Fibroblast of villous mesenchyme (primary cell): ENCODE measurements around the gene RNLS. TPM values are rescaled to one million over a fixed set of nuclear protein-coding genes. Genes with fewer than 3 reads are reported as not detected.

Experiments used
- DNase-seq: peaks from one replicate; pipeline ENCODE4 v3.0.0-alpha.2; 2010; ENCODE audit warnings: low read depth
- H3K4me3 ChIP-seq: 2 replicates; pipeline ENCODE4 v1.5.1; 2011; ENCODE audit warnings: low read depth, mild to moderate bottlenecking, low read length
- total RNA-seq: library from RNA; depleted of rRNA; stranded (reverse); fragments of >200 nt; gene quantifications from 2 replicates; pipeline ENCODE4 v1.2.3, GENCODE V29; 2012
- TF ChIP-seq, protein P1 (sequence below): IDR thresholded peaks from 2 replicates; pipeline ENCODE4 v1.5.1; 2012; ENCODE audit warnings: low read depth, mild to moderate bottlenecking, low read length; ENCODE audit not compliant: insufficient read depth

Gene RNLS
- total RNA-seq, 1 donor = 14.2 TPM

DNA sequence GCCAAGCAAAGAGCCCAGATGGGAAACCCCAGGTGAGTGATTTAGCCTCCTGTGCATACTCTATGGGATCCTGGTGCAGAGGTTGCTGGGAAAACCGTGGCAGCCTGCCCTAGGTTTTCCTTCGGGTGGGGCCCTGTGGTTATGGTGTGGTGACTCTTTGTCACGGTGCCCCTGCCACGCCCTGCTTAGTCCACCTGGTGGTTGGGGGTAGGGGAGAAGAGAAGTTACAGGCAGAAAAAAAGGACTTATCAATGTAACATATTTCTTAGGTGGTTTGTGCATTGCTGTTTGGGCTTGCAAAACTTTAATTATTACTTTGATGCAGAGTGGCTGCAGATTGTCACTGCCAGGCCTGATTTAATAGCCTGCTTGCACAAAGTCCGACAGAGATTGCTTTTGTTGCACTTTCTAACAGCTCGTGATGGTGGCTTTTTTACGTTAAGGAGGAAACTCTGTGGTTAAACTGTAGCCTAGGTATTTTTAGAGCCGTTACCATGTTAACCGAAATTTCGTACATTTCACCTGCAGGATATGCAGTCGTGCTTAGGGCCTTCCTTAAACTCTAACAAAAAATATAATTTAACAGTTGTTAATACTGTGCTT is 197.4 kb downstream of the RNLS start:
- DNase-seq = peak; percentile 32
- no peak overlapping the region for H3K4me3 ChIP-seq
- TF ChIP-seq, protein P1, sequence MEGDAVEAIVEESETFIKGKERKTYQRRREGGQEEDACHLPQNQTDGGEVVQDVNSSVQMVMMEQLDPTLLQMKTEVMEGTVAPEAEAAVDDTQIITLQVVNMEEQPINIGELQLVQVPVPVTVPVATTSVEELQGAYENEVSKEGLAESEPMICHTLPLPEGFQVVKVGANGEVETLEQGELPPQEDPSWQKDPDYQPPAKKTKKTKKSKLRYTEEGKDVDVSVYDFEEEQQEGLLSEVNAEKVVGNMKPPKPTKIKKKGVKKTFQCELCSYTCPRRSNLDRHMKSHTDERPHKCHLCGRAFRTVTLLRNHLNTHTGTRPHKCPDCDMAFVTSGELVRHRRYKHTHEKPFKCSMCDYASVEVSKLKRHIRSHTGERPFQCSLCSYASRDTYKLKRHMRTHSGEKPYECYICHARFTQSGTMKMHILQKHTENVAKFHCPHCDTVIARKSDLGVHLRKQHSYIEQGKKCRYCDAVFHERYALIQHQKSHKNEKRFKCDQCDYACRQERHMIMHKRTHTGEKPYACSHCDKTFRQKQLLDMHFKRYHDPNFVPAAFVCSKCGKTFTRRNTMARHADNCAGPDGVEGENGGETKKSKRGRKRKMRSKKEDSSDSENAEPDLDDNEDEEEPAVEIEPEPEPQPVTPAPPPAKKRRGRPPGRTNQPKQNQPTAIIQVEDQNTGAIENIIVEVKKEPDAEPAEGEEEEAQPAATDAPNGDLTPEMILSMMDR = no peak

DNA sequence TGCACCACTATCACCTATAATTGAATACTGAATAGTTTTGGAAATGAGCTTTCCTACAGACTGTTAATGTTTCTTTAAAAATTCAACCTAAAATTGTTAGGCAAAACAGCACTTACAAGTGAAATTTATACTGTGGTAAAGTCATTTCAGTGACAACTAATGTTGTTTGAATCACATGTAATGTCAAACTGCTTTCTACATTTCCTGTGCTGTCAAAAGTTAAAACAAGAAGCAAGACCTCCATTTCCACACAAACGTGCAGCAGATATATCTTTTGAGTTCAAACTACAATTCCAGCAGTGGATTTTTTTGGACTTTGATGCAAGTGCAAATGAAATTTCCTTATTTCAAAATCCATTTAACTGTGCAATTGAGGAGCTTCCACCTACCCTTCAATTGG is 199.8 kb downstream of the RNLS start:
- no peak overlapping the region for H3K4me3 ChIP-seq
- no peak for DNase-seq
- TF ChIP-seq, protein P1 = no peak

DNA sequence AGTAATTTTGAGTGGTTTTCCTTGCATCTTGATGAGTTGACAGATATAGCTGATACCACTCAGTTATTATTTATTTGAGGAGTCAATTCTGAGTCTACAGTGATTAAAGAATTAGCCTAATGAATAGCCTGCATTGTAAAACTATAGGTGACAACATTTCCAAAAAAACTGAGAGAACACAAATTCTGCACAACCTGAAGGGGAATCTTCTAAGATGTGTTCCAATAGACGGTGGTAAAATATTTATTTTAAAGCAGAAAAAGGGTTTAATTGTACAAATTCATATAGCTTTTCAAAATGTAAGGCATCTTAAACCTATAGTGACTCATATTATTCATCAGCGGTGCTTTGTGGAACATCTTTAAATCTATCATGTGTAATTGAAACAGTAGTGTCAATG is 200.4 kb downstream of the RNLS start:
- TF ChIP-seq, protein P1 = no peak
- no peak overlapping the region for H3K4me3 ChIP-seq
- DNase-seq = no peak

DNA sequence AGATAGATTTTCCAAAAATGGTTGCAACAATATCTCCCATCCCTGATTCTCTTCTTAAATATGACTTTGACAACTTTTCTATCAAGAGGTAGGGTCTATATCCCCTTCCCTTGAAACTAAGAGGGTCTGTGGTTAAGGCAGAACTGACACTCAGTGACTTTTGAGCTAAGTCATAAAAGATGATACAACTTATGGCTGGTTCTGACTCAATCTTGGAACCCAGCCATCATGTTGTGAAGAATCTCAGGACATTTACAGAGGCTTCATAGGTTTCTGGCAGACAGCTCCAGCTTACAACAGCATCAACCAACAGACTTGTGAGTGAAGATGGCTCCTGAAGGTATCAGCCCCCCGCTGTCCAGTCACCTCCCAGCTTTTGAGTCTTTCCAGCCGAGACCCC is 203.5 kb downstream of the RNLS start:
- TF ChIP-seq, protein P1 = no peak
- peak; percentile 66 for DNase-seq

DNA sequence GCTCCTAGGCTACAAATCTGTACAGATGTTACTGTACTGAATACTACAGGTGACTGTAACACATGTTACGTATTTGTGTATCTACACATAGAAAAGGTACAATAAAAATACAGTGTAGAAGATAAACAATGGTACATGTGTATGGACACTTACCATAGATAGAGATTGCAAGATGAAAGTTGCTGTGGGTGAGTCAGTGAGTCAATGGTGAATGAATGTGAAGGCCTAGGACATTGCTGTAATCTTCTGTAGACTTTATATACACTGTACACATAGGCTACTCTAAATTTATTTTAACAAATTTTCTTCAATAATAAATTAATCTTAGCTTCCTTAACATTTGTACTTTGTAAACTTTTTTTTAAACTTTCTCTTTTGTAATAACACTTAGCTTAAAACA is 205.6 kb downstream of the RNLS start:
- TF ChIP-seq, protein P1 = no peak
- no peak for DNase-seq
- H3K4me3 ChIP-seq = no peak overlapping the region

More for the DNA sequence above, 203.5 kb downstream of the RNLS start:
- no peak overlapping the region for H3K4me3 ChIP-seq

DNA sequence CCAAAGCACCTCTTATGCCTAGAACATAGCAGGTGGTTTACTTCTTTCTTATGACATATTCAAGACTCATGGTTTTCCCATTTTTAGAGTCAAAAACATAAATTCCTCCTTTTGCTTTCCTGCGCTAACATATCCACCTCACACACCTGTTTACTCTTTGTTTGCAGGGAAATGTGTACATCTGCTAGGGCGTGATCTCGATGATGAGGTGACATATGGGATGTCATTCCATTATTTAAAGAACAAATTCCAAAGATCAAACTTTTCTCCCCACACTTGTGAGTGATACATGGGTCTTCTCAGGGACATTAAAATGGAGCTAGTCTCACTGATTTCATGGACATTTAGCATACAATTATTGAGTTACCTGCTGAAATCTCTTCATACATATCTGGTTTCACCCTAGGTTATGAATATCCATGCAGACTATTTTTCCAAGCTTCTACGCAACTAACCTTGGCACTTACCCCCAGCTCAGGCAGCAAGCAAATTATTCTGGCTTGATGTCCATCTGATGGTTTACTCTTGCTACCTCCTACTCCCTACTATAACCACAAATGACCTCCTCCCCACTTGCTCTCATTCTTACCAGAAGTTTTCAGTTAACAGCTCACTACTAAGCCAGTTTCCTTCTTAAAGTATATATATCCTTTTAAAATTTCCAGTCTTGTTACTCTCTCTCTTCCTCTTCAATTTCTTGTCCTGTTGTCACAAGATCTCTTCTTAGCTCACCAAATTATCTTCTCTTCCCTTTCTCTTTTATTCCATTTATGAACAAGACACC is 208.5 kb downstream of the RNLS start:
- DNase-seq = no peak
- TF ChIP-seq, protein P1 = no peak
- no peak overlapping the region for H3K4me3 ChIP-seq
